Spleen (tissue), 7 donors: ENCODE measurements around the gene L3HYPDH.

ENCODE experiments used
- CTCF ChIP-seq, 11 experiments: fragments of 200-600 bp in 7 of 11; fragments of 450-650 bp in 4 of 11; sonication (generic) in 4 of 11; IDR thresholded peaks in 8 of 11; conservative IDR thresholded peaks in 3 of 11; 1 replicate in 7 of 11; 2 replicates in 4 of 11; pipeline versions ENCODE4 v1.4.0 to v1.8.0; 2016 to 2021; ENCODE audit warnings: antibody characterized with exemption in 11 of 11, inconsistent platforms in 4 of 11, mild to moderate bottlenecking in 1 of 11
- POLR2A ChIP-seq, 3 donors: fragments of 450-650 bp; IDR thresholded peaks; one replicate each; pipeline ENCODE4 v1.5.1; 2017; ENCODE audit warnings: antibody characterized with exemption in 3 of 3, mild to moderate bottlenecking in 1 of 3
- POLR2AphosphoS5 ChIP-seq, 3 donors: sonication (generic); formaldehyde crosslinking; IDR thresholded peaks; one replicate each; pipeline ENCODE4 v1.5.1; 2017; ENCODE audit warnings: antibody characterized with exemption in 3 of 3
- donor health status: DM: no; HTN: no; CAD: no; lungs with moderate emphysema.
- donor health status: DM: no; HTN: no; CAD: no.
- donor health status: DM: no; HTN: no; CAD: no.

- TF ChIP-seq CTCF (IDR thresholded peaks at IDR 0.05 in 8 of 11, conservative IDR thresholded peaks at IDR 0.05 in 3 of 11), result no peak
- TF ChIP-seq POLR2A (IDR thresholded peaks at IDR 0.05), result no peak
- no peak for TF ChIP-seq POLR2AphosphoS5 (IDR thresholded peaks at IDR 0.05)
These were observed 45.0 kb upstream of the L3HYPDH start for GRCh38 chr14:59529189-59529588.
